Astrocyte (in vitro differentiated cells and primary cell): Measurements from ENCODE around the gene FAM222A.

Experiments
- EZH2 ChIP-seq: IDR thresholded peaks from 2 replicates; pipeline ENCODE4 v1.6.1; 2012; ENCODE audit warnings: mild to moderate bottlenecking, low read length, inconsistent platforms; ENCODE audit not compliant: insufficient read depth
- TF ChIP-seq, protein P1 (sequence below): IDR thresholded peaks from 2 replicates; pipeline ENCODE4 v1.5.1; 2011; ENCODE audit warnings: low read depth, mild to moderate bottlenecking, inconsistent platforms, low read length, moderate library complexity; ENCODE audit not compliant: insufficient read depth

DNA sequence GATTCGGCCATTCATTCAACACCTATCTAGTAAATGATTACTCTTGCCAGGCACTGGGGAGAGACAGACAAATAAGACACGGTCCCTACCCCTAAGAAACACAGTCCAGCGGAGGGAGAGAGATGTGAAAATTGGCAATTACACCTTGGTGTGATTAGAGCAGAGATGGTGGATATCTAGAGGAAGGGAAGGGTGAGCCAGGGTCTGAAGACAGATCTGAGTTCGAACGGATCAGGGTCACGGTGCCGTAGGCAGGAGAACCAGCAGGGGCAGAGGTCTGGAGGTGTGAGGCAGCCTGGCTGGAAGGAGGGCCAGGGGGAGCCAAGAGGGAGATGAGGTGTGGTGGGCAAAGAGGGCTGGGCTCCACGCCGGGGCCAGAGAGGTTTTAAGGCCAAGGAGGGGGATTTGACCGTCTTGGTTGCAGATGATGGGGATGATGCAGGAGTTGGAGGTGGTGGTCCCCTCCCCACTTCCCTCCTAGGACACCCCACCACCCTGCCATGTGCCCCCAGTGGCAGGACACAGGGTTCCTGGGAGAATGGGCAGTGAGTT is 27.1 kb downstream of the FAM222A start:
- TF ChIP-seq EZH2: no peak
- TF ChIP-seq, protein P1, sequence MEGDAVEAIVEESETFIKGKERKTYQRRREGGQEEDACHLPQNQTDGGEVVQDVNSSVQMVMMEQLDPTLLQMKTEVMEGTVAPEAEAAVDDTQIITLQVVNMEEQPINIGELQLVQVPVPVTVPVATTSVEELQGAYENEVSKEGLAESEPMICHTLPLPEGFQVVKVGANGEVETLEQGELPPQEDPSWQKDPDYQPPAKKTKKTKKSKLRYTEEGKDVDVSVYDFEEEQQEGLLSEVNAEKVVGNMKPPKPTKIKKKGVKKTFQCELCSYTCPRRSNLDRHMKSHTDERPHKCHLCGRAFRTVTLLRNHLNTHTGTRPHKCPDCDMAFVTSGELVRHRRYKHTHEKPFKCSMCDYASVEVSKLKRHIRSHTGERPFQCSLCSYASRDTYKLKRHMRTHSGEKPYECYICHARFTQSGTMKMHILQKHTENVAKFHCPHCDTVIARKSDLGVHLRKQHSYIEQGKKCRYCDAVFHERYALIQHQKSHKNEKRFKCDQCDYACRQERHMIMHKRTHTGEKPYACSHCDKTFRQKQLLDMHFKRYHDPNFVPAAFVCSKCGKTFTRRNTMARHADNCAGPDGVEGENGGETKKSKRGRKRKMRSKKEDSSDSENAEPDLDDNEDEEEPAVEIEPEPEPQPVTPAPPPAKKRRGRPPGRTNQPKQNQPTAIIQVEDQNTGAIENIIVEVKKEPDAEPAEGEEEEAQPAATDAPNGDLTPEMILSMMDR: no peak
